HG03045 (cell line): ENCODE data around the gene SIGLECL1.
"Not testable (repeated sequence)": the region's sequence is repeated elsewhere in the genome, so short reads cannot be mapped to it uniquely, and the experiment has no call there.

Source experiments
- ATAC-seq: cut with Tn5 transposase; IDR thresholded peaks from one replicate; pipeline ENCODE4 v1.9.1; 2021; ENCODE audit warnings: mild to moderate bottlenecking, moderate library complexity; ENCODE audit not compliant: unreplicated experiment

The SIGLECL1 gene

GRCh38 chr19:51250786-51251467 lies at the start of gene SIGLECL1:
Gene SIGLECL1 (plus strand): TSS chr19:51251080. CDS start chr19:51264073, 12,993 bp downstream.
- ATAC-seq: no peak

GRCh38 chr19:51201712-51202111 lies 49.2 kb upstream of the SIGLECL1 start:
- no peak for ATAC-seq

- no peak for ATAC-seq
Observed at GRCh38 chr19:51203916-51204315, 47.0 kb upstream of the SIGLECL1 start.

GRCh38 chr19:51204321-51204720 lies 46.6 kb upstream of the SIGLECL1 start:
- ATAC-seq: no peak

- ATAC-seq: no peak
Observed at GRCh38 chr19:51207747-51208146, 43.1 kb upstream of the SIGLECL1 start.

GRCh38 chr19:51210191-51210784 lies 40.6 kb upstream of the SIGLECL1 start:
- no peak for ATAC-seq

GRCh38 chr19:51210874-51211361 lies 40.0 kb upstream of the SIGLECL1 start:
- not testable (repeated sequence) for ATAC-seq

GRCh38 chr19:51211833-51212232 lies 39.0 kb upstream of the SIGLECL1 start:
- ATAC-seq: no peak

GRCh38 chr19:51219307-51219706 lies 31.6 kb upstream of the SIGLECL1 start:
- no peak for ATAC-seq

- no peak for ATAC-seq
Observed at GRCh38 chr19:51219971-51220370, 30.9 kb upstream of the SIGLECL1 start.

GRCh38 chr19:51220996-51221395 lies 29.9 kb upstream of the SIGLECL1 start:
- no peak for ATAC-seq

GRCh38 chr19:51224163-51224641 lies 26.7 kb upstream of the SIGLECL1 start:
- ATAC-seq: no peak

GRCh38 chr19:51224898-51225393 lies 25.9 kb upstream of the SIGLECL1 start, which contains the start of gene CD33:
Gene CD33 (plus strand): TSS chr19:51225080. CDS start chr19:51225119, 39 bp downstream.
- not testable (repeated sequence) for ATAC-seq

GRCh38 chr19:51226067-51226466 lies 24.8 kb upstream of the SIGLECL1 start:
- ATAC-seq: no peak

- no peak for ATAC-seq
Observed at GRCh38 chr19:51227326-51227725, 23.6 kb upstream of the SIGLECL1 start.

- no peak for ATAC-seq
Observed at GRCh38 chr19:51227966-51228365, 22.9 kb upstream of the SIGLECL1 start.

- no peak for ATAC-seq
Observed at GRCh38 chr19:51240866-51241265, 10.0 kb upstream of the SIGLECL1 start.

GRCh38 chr19:51242881-51243630 lies 7.8 kb upstream of the SIGLECL1 start:
- no peak for ATAC-seq

- no peak for ATAC-seq
Observed at GRCh38 chr19:51246164-51246552, 4.7 kb upstream of the SIGLECL1 start.

- no peak for ATAC-seq
Observed at GRCh38 chr19:51247972-51248590, 2.8 kb upstream of the SIGLECL1 start.

GRCh38 chr19:51251468-51251820 lies 564 bp downstream of the SIGLECL1 start:
- no peak for ATAC-seq
